Stimulated activated CD4-positive, alpha-beta T cell treated with anti-CD3 and anti-CD28 coated beads, Interleukin-12 subunit alpha, Interleukin-12 subunit beta, amount 100 ng/mL, for 4 hours (primary cell): ENCODE results near the gene STIM2.
"Not testable (repeated sequence)": the region's sequence is repeated elsewhere in the genome, so short reads cannot be mapped to it uniquely, and the experiment has no call there.

Source experiments
- DNase-seq: peaks from one replicate; pipeline ENCODE4 v3.0.0-alpha.2; 2020

STIM2 gene

GRCh38 chr4:26958925-26959653 lies 98.4 kb downstream of the STIM2 start:
- DNase-seq, result no peak

- DNase-seq, result no peak
Measured at GRCh38 chr4:26959654-26960047, 99.0 kb downstream of the STIM2 start.

GRCh38 chr4:26962720-26963119 lies 102.1 kb downstream of the STIM2 start:
- no peak for DNase-seq

- no peak for DNase-seq
Measured at GRCh38 chr4:26964512-26964911, 103.9 kb downstream of the STIM2 start.

GRCh38 chr4:26964994-26965393 lies 104.4 kb downstream of the STIM2 start:
- no peak for DNase-seq

GRCh38 chr4:26975464-26976181 lies 115.0 kb downstream of the STIM2 start:
- DNase-seq, result not testable (repeated sequence)

GRCh38 chr4:26978387-26979053 lies 117.9 kb downstream of the STIM2 start:
- DNase-seq, result no peak

- no peak for DNase-seq
Measured at GRCh38 chr4:26984896-26985295, 124.3 kb downstream of the STIM2 start.

GRCh38 chr4:26985873-26986272 lies 125.2 kb downstream of the STIM2 start:
- DNase-seq, result no peak

GRCh38 chr4:26987191-26987590 lies 126.5 kb downstream of the STIM2 start:
- no peak for DNase-seq

- DNase-seq, result no peak
Measured at GRCh38 chr4:26991057-26991456, 130.4 kb downstream of the STIM2 start.

GRCh38 chr4:26992657-26993361 lies 132.2 kb downstream of the STIM2 start:
- no peak for DNase-seq

- DNase-seq, result no peak
Measured at GRCh38 chr4:26993539-26993938, 132.9 kb downstream of the STIM2 start.

GRCh38 chr4:26993967-26994366 lies 133.3 kb downstream of the STIM2 start:
- no peak for DNase-seq

GRCh38 chr4:26995316-26995715 lies 134.7 kb downstream of the STIM2 start:
- DNase-seq, result no peak

- no peak for DNase-seq
Measured at GRCh38 chr4:26996745-26997144, 136.1 kb downstream of the STIM2 start.

- DNase-seq, result no peak
Measured at GRCh38 chr4:26999689-27000088, 139.0 kb downstream of the STIM2 start.

GRCh38 chr4:27000122-27000521 lies 139.5 kb downstream of the STIM2 start:
- no peak for DNase-seq

- DNase-seq, result no peak
Measured at GRCh38 chr4:27000820-27001219, 140.2 kb downstream of the STIM2 start.

GRCh38 chr4:27001398-27002164 lies 140.9 kb downstream of the STIM2 start:
- no peak for DNase-seq

- DNase-seq, result peak; percentile 7
Measured at GRCh38 chr4:27003642-27004113, 143.0 kb downstream of the STIM2 start.

GRCh38 chr4:27005501-27005900 lies 144.9 kb downstream of the STIM2 start:
- no peak for DNase-seq
